GM12873 (cell line): ENCODE results near the gene PDS5A.

Experiments
- TF ChIP-seq, protein P1 (sequence below): IDR thresholded peaks from 2 replicates; pipeline ENCODE4 v1.5.1; 2012; ENCODE audit warnings: low read depth, mild to moderate bottlenecking, moderate library complexity, low read length, control low read depth; ENCODE audit not compliant: insufficient read depth; ENCODE audit errors: missing control alignments

PDS5A gene

DNA sequence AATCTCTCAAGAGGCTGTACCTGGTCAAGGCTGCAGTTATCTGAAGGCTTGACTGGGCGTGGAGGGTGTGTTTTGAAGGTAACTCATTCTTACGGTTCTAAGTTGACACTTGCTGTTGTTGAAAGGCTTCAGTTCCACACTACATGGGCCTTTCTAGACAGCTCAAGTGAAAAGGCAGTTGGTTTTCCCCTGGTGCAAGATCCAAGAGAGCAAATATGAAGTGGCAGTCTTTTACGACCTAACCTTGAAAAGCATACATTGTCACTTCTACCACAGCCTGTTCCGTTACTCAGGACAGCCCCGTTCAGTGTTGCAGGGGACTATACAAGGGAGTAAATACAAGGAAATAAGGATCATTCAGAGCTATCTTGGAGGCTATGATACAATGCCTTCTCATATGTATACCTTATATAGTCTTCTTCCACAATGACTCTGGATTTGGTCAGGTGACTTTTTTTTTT is 46.2 kb downstream of the PDS5A start:
- TF ChIP-seq, protein P1, sequence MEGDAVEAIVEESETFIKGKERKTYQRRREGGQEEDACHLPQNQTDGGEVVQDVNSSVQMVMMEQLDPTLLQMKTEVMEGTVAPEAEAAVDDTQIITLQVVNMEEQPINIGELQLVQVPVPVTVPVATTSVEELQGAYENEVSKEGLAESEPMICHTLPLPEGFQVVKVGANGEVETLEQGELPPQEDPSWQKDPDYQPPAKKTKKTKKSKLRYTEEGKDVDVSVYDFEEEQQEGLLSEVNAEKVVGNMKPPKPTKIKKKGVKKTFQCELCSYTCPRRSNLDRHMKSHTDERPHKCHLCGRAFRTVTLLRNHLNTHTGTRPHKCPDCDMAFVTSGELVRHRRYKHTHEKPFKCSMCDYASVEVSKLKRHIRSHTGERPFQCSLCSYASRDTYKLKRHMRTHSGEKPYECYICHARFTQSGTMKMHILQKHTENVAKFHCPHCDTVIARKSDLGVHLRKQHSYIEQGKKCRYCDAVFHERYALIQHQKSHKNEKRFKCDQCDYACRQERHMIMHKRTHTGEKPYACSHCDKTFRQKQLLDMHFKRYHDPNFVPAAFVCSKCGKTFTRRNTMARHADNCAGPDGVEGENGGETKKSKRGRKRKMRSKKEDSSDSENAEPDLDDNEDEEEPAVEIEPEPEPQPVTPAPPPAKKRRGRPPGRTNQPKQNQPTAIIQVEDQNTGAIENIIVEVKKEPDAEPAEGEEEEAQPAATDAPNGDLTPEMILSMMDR: no peak

DNA sequence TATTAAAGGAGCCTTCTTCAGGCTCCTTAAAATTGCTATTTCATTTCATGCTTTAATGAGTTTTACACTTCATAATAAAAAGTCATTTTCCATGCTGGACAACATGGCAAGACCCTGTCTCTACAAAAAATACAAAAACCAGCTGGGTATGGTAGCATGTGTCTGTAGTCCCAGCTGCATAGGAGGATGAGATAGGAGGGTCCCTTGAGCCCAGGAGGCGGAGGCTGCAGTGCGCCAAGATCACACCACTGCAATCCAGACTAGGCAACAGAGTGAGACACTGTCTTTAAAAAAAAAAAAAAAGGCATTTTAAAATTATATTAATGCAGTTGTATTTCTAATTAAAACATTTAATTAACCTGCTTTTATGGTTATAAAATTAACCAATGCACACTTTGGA is 49.2 kb downstream of the PDS5A start:
- TF ChIP-seq, protein P1: no peak

DNA sequence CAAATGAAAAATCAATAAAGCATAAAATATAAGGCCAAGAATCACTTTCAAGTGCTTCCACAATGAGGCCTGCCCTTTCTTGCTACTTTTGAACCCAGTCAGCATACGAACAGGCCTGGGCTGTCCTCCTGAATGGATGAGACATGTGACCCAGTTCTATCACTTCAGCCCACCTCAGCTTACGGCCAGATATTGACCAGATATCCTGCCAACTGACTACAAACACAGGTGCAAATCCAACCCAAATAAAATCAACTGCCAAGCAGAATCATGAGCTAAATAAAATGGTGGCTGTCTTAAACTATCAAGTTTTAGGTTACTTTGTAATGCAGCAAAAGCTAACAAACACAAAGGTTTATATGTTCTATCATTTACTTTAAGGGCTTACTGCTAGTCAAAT is 53.7 kb downstream of the PDS5A start:
- TF ChIP-seq, protein P1: no peak

DNA sequence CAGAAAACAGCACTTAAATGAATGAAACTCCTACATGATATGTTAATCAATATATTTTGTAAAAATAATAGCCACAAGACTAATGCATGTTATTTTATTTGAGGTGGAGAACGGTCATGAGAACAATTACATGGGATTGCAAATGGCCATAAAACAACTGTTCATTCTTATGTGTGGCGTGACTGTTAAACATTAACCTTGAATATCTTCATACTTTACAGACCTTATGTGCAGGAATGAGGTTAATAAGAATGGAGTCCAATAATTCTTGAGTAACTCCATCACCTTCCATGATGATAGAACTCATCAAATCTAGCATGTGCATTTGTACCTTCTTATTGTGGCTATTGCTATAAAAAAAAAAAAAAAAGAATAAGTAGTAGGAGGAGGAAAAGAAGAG is 55.3 kb downstream of the PDS5A start:
- TF ChIP-seq, protein P1: no peak

DNA sequence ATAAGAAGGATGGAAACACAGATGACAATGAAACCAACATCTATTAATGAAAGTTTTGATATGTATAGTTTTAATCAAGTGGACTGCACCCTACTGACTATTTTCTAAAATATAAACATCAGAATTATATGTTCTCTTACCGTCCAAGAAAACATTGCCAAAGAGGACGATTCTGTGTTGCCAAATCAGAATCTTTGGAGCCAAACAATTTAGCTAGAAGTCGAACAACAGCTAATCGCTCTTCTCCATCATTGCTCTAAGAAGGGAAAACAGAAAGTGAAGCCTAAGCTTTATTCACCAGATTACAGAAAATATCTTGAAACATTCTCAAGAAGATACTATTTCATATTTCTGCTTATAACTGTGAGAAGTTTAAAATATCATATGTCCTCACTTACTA is 64.2 kb downstream of the PDS5A start:
- TF ChIP-seq, protein P1: no peak

DNA sequence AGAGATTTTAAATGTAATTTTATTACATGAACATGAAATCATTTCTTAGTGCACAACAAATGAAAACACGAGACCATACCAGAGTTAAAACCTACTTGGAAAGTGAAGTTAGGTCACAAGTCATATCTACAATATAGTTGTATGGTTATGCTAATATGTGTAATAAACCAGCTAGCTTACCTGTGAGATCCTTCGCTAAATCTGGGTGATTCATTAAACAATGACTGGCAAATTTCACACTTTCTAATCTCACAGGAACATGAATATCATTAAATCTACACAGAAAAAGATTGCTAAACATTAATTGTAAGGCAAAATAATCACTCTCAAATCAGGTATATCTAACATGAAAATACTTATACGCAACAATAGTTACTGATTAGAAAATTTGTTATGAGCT is 67.6 kb downstream of the PDS5A start:
- TF ChIP-seq, protein P1: no peak

DNA sequence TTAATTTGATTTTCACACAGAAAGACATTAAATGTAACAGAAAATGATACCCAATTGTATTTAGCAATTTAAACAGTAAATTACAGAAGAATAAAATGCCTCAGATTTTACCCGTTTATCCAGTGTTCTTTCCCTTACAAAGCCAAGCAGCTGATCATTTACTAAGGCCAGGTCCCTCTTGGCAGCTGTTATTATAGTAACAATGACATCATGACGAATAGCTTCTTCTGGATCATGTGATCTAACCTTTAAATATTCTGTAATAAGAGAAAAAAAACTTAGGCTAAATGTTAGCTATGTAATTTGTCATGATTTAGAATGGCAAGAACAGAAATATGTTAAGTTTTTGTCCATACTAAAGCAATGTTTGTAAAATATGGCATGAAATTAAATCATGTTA is 69.4 kb downstream of the PDS5A start:
- TF ChIP-seq, protein P1: no peak
